ENCODE measurements around the gene MET.
"Not testable (repeated sequence)": the region's sequence is repeated elsewhere in the genome, so short reads cannot be mapped to it uniquely, and the experiment has no call there.

Gene MET

GRCh38 chr7:116752305-116753074 lies 80.5 kb downstream of the MET start:
- no peak overlapping the region for H3K4me2 ChIP-seq
- H3K4me1 ChIP-seq (ENCODE audit: low read depth, poor library complexity, severe bottlenecking), result no peaks in the 10 kb centered on the region
- H3K36me3 ChIP-seq (ENCODE audit: insufficient read depth), result no peaks in the 10 kb centered on the region
- no peak overlapping the region for H3K4me3 ChIP-seq (IDR thresholded peaks at IDR 0.05; ENCODE audit: insufficient read depth, low read depth, low read length)
- no peak overlapping the region for H3K9ac ChIP-seq
- no peak overlapping the region for H2AFZ ChIP-seq (ENCODE audit: low read depth)
- no peak overlapping the region for H3K27ac ChIP-seq
- TF ChIP-seq, protein P1, sequence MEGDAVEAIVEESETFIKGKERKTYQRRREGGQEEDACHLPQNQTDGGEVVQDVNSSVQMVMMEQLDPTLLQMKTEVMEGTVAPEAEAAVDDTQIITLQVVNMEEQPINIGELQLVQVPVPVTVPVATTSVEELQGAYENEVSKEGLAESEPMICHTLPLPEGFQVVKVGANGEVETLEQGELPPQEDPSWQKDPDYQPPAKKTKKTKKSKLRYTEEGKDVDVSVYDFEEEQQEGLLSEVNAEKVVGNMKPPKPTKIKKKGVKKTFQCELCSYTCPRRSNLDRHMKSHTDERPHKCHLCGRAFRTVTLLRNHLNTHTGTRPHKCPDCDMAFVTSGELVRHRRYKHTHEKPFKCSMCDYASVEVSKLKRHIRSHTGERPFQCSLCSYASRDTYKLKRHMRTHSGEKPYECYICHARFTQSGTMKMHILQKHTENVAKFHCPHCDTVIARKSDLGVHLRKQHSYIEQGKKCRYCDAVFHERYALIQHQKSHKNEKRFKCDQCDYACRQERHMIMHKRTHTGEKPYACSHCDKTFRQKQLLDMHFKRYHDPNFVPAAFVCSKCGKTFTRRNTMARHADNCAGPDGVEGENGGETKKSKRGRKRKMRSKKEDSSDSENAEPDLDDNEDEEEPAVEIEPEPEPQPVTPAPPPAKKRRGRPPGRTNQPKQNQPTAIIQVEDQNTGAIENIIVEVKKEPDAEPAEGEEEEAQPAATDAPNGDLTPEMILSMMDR (conservative IDR thresholded peaks at IDR 0.05; ENCODE audit: low read depth, low read length), result no peak
- H4K20me1 ChIP-seq (ENCODE audit: insufficient read depth), result no peaks in the 10 kb centered on the region
- H3K27me3 ChIP-seq (ENCODE audit: insufficient read depth, low read depth), result no peaks in the 10 kb centered on the region
- no peaks in the 10 kb centered on the region for H3K79me2 ChIP-seq (ENCODE audit: insufficient read depth, low read depth)

GRCh38 chr7:116753130-116753529 lies 81.1 kb downstream of the MET start:
- H3K27ac ChIP-seq, result no peak overlapping the region

DNA sequence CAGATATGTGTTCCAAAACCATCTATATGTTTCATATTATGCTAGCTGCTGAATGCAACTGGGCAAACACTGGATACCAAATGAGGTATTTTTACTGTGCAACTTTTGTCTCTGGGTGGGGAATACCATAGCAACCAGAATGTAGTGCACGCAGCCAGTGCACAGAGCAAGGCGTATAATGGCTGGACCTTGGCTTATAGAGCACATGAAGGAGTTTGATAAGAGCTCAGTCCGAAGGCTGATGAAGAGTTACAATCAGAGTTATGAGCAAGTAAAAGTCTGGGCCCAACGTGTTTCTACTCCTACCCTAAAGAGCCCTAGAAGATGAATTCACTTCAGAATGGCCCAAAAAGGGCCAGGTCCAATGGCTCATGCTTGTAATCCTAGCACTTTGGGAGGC lies 82.2 kb downstream of the MET start:
- Histone ChIP-seq H2AFZ (ENCODE audit: low read depth) (no peak overlapping the region), H3K4me2 (no peak overlapping the region), H3K27ac (no peak overlapping the region), H3K4me1 (ENCODE audit: low read depth, poor library complexity, severe bottlenecking) (no peaks in the 10 kb centered on the region), H3K36me3 (ENCODE audit: insufficient read depth) (no peaks in the 10 kb centered on the region), H3K4me3 (IDR thresholded peaks at IDR 0.05; ENCODE audit: insufficient read depth, low read depth, low read length) (no peak overlapping the region), H3K27me3 (ENCODE audit: insufficient read depth, low read depth) (no peaks in the 10 kb centered on the region), H3K9ac (no peak overlapping the region), H4K20me1 (ENCODE audit: insufficient read depth) (no peaks in the 10 kb centered on the region), H3K79me2 (ENCODE audit: insufficient read depth, low read depth) (no peaks in the 10 kb centered on the region)
- TF ChIP-seq, protein P1 (conservative IDR thresholded peaks at IDR 0.05; ENCODE audit: low read depth, low read length), result no peak

More at GRCh38 chr7:116753130-116753529, 81.1 kb downstream of the MET start:
- no peaks in the 10 kb centered on the region for H3K27me3 ChIP-seq (ENCODE audit: insufficient read depth, low read depth)
- TF ChIP-seq, protein P1 (conservative IDR thresholded peaks at IDR 0.05; ENCODE audit: low read depth, low read length), result no peak
- no peak overlapping the region for H2AFZ ChIP-seq (ENCODE audit: low read depth)
- no peaks in the 10 kb centered on the region for H4K20me1 ChIP-seq (ENCODE audit: insufficient read depth)
- H3K4me2 ChIP-seq, result no peak overlapping the region
- H3K4me3 ChIP-seq (IDR thresholded peaks at IDR 0.05; ENCODE audit: insufficient read depth, low read depth, low read length), result no peak overlapping the region
- no peaks in the 10 kb centered on the region for H3K4me1 ChIP-seq (ENCODE audit: low read depth, poor library complexity, severe bottlenecking)
- H3K9ac ChIP-seq, result no peak overlapping the region
- H3K79me2 ChIP-seq (ENCODE audit: insufficient read depth, low read depth), result no peaks in the 10 kb centered on the region
- H3K36me3 ChIP-seq (ENCODE audit: insufficient read depth), result no peaks in the 10 kb centered on the region

DNA sequence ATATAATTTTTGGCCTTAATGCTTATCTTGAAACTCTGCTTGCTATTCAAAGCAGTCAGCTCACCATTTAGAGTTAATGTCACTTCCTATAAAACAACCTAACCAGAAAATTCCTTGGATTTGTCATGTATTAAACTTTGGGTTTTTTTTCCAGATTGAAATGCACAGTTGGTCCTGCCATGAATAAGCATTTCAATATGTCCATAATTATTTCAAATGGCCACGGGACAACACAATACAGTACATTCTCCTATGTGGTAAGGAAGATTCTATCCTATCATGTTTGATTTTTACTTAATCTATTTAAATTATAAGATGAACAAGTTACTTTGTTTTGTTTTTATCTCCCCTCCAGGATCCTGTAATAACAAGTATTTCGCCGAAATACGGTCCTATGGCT lies 85.3 kb downstream of the MET start:
- Histone ChIP-seq H3K4me1 (ENCODE audit: low read depth, poor library complexity, severe bottlenecking) (no peaks in the 10 kb centered on the region), H3K4me3 (IDR thresholded peaks at IDR 0.05; ENCODE audit: insufficient read depth, low read depth, low read length) (no peak overlapping the region), H3K9ac (no peak overlapping the region), H3K79me2 (ENCODE audit: insufficient read depth, low read depth) (no peaks in the 10 kb centered on the region), H3K27ac (no peak overlapping the region), H3K4me2 (no peak overlapping the region), H3K36me3 (ENCODE audit: insufficient read depth) (no peaks in the 10 kb centered on the region), H2AFZ (ENCODE audit: low read depth) (no peak overlapping the region), H3K27me3 (ENCODE audit: insufficient read depth, low read depth) (no peaks in the 10 kb centered on the region), H4K20me1 (ENCODE audit: insufficient read depth) (no peaks in the 10 kb centered on the region)
- TF ChIP-seq, protein P1 (conservative IDR thresholded peaks at IDR 0.05; ENCODE audit: low read depth, low read length), result no peak

GRCh38 chr7:116759642-116760041 lies 87.6 kb downstream of the MET start:
- H3K27ac ChIP-seq; H3K4me2 ChIP-seq; H3K9ac ChIP-seq; H3K36me3 ChIP-seq (ENCODE audit: insufficient read depth); H2AFZ ChIP-seq (ENCODE audit: low read depth); H4K20me1 ChIP-seq (ENCODE audit: insufficient read depth); H3K27me3 ChIP-seq (ENCODE audit: insufficient read depth, low read depth); H3K79me2 ChIP-seq (ENCODE audit: insufficient read depth, low read depth); H3K4me3 ChIP-seq (IDR thresholded peaks at IDR 0.05; ENCODE audit: insufficient read depth, low read depth, low read length); H3K4me1 ChIP-seq (ENCODE audit: low read depth, poor library complexity, severe bottlenecking): not testable (repeated sequence)

Measured in KMS-11 (cell line).